Fibroblast of pulmonary artery (primary cell): ENCODE data around the gene DAAM2.

Source experiments
- DNase-seq: peaks from one replicate; pipeline ENCODE4 v3.0.0-alpha.2; 2010; ENCODE audit warnings: low read depth
- H3K4me3 ChIP-seq: replicated peaks from 2 replicates; pipeline ENCODE4 v1.5.1; 2011; ENCODE audit warnings: low read depth, mild to moderate bottlenecking, control low read depth, low read length, moderate library complexity
- CTCF ChIP-seq: IDR thresholded peaks from 2 replicates; pipeline ENCODE4 v1.5.1; 2011; ENCODE audit warnings: mild to moderate bottlenecking, control low read depth, low read length, inconsistent platforms; ENCODE audit errors: missing control alignments

DAAM2 gene

GRCh38 chr6:39927159-39927558 lies 135.0 kb downstream of the DAAM2 start:
- DNase-seq = peak; percentile 37
- no peak overlapping the region for H3K4me3 ChIP-seq
- no peak for TF ChIP-seq CTCF

GRCh38 chr6:39929039-39929732 lies 137.0 kb downstream of the DAAM2 start:
- TF ChIP-seq CTCF = no peak
- no peak overlapping the region for H3K4me3 ChIP-seq
- DNase-seq = no peak

DNA sequence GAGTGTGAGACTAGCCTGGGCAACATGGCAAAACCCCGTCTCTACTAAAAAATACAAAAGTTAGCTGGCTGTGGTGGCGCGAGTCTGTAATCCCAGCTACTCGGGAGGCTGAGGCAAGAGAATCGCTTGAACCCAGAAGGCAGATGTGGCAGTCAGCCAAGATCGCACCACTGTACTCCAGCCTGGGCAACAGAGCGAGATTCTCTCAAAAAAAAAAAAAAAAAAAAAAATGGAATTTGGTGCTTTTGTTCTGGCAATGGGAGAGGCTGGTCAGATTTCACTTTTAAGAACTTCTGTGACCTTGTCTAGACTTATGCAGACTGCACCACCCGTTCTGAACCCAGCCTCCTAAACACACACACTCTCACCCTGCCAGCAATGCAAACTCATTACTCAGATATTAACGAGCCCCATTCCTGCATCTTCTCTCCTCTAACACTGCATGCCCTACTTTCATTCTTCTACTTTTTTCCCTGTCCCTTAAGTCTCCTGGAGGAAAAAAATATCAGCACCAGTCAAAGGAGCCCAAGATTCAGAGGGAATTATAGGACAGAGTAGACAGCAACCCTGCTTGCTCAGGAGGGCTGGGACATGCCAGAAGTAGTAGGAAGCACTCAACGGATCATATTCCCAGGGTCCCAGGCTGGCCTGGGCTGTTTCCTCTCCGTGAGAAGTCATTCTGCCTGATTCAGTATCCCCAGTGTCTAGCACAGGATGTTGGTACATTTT lies 137.7 kb downstream of the DAAM2 start:
- DNase-seq = peak; percentile 14
- no peak overlapping the region for H3K4me3 ChIP-seq
- TF ChIP-seq CTCF = no peak

- no peak for DNase-seq
- TF ChIP-seq CTCF = no peak
- H3K4me3 ChIP-seq = no peak overlapping the region
Observed at GRCh38 chr6:39930540-39930939, 138.4 kb downstream of the DAAM2 start.

DNA sequence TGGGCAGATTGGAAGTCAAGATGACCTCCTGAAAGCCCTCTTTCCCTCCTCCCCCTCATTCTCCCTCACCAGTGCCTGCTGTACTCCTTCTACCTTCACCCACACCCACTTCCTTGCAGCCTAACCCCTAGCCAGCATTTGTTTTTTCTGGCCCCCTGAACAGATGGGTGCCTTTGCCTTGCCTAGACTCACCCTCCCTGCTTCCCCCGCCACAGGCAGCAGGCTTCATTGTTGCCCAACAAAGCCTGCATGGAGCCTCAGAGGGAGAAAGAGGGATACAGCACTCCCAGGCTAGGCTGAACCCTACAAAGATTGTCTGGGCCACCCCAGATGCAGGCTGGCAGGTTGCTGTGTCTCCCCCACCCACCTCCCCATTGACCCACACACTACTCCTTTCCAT lies 139.4 kb downstream of the DAAM2 start:
- DNase-seq = no peak
- no peak for TF ChIP-seq CTCF
- H3K4me3 ChIP-seq = no peak overlapping the region

DNA sequence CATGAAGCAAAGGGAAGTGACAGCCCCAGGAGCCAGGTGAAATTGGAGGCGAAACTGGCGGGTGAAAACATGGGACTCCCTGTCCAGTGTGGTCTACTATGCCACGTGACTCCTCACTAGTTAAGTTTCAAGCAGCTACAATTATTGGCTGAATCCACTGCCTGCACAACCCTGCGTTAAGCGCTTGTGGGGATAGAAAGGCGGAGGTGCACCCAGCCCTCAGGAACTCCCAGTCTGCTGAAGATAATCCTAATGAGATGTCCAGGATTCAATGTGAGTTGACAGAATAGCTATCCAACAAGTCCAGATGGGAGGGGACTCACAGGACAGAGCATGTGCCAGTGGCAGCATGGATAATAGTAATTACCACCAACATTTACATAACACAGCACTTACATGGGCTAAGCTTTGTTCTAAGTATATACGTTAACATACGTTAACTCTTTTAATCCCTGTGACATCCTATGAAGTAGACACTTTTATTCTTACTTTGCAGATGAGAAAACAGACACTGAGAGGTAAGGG lies 140.3 kb downstream of the DAAM2 start:
- no peak overlapping the region for H3K4me3 ChIP-seq
- no peak for DNase-seq
- no peak for TF ChIP-seq CTCF
